GM19324 (cell line): ENCODE measurements around the gene CFAP20.

Source experiments
- ATAC-seq: cut with Tn5 transposase; IDR thresholded peaks from one replicate; pipeline ENCODE4 v1.9.1; 2021; ENCODE audit warnings: mild to moderate bottlenecking, moderate library complexity; ENCODE audit not compliant: unreplicated experiment, low FRiP score

The CFAP20 gene

DNA sequence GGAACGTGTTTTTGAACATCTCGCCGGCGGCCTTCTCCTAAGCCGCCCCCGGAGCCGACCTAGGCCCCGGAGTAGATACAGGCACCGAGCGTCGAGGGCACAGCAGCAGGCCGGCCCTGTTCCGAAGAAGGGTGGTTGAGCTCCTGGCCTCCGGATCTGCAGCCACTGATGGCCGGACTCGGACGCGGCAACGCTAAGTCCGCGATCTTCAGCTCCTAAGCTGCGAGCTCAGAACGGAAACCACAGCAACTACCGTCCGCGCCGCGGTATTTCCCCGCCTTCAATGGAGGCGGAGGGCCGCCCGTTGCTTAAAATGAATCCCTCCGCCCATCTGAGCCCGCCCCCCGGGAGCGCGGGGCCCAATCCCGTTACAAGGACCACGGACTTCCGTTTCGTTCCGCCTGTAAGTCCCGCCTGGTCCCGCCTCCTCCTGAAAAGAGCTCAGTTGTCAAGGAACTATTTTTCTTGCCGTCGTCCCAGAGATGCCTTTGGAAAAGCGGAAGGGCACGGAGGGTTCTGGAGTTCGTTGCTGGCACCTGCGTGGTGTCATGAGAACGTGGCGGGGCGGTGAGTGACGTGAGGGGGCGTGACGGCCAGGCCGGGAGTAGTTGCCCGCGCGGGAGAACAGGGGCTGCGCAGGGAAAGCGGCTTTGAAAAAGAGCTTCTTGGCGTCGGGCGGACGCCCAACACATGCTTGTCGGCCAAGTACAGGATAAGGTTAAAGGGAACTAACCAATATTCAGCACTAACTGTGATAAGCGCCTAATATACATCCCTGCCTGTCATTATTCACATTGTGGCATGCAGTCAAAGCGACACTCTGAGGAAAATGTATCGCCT, at the start of gene CFAP20:
TSS of gene CFAP20 (minus strand) at position 285 of the 840 bp plus-strand sequence. CDS start at position 19, 266 bp downstream.
- ATAC-seq, result peak; percentile 95

DNA sequence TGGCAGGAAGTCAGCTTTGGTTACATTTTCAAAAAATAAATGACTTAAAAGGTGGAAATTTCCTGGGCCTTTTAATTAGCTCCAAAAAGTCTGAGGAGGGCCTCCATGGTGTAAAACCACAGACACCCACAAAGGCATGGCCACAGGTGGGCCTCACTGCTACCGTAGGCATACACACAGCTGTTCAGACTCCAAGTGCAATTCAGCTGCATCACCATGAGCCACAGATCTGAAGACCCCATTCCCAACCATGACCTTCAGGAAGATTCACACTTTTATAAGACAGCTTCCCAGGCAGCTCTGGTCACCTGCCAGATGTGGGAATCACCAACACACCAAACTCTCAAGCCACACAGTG, 48.2 kb upstream of the CFAP20 start:
- no peak for ATAC-seq

DNA sequence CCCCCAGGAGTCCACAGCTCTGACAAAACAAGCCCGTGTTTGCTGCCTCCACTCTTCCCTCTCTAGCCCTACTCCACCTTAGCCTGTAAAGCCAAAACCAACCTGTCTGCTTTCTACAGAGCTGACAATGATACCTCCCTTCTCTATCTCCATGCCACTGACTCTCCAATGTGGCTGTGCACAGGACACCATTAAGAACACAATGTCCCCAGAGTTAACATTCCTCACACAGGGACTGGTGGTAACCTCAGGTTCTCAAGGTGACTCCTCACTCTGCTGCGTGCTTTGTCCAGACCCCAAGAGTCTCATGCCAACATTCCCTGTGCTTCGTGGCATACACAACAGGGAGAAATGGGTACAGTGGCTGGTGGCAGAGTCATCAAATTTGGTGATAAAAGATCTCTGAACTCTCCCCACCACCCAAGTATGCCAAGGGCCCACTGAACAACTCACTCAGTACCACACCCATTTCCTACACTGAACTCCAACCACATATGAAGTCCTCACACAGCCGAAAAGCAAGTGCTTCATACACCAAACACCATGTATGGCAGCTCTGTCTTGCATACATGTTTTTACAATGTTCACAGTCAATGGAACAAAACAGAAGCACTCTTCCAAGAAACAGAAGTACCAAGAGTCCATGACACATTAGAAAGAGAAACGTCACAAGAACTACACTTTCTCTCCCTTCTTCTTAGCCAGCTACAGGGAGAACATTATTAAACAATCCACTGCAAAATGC, 47.6 kb upstream of the CFAP20 start:
- no peak for ATAC-seq

DNA sequence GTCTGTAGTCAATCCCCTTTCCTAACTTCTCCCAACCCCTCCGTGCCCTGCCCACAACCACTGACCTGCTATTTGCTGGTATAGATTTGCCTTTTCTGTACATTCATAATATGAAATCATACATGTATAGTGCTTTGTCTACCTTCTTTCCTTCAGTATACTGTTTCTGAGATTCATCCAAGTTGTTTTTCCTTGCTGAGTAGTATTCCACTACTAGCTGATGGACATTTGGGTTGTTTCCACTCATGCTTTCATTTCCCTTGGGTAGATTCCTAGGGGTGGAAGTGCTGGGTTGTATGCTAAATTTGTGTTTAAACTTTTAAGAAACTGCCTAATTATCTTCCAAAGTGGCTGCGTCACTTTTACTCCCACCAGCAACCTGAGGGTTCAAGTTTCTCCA, 41.0 kb upstream of the CFAP20 start:
- ATAC-seq, result no peak

GRCh38 chr16:58160855-58161254, 31.7 kb upstream of the CFAP20 start:
- no peak for ATAC-seq

- ATAC-seq, result no peak
These were observed 29.5 kb upstream of the CFAP20 start for GRCh38 chr16:58158725-58159124.

- ATAC-seq, result no peak
These were observed 28.9 kb upstream of the CFAP20 start for GRCh38 chr16:58157951-58158540.

DNA sequence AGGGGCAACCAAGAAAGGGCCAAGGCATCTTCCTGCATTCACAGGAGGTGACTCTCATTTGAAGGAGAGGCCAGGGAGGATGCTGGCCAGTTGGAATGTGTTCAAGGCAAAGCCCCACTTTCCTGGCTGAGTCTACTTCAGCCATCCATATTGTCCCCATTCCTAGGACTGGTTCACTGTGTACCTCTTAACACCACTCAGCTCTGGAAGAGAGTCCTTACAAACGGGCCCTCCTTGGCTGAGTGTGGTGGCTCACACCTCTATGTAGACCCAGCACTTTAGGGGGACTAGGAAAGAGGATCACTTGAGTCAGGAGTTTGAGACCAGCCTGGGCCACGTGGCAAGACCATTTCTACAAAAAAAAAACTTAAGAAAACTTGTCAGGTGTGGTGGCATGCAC, 28.1 kb upstream of the CFAP20 start:
- no peak for ATAC-seq

GRCh38 chr16:58155839-58156238, 26.7 kb upstream of the CFAP20 start:
- ATAC-seq, result no peak

DNA sequence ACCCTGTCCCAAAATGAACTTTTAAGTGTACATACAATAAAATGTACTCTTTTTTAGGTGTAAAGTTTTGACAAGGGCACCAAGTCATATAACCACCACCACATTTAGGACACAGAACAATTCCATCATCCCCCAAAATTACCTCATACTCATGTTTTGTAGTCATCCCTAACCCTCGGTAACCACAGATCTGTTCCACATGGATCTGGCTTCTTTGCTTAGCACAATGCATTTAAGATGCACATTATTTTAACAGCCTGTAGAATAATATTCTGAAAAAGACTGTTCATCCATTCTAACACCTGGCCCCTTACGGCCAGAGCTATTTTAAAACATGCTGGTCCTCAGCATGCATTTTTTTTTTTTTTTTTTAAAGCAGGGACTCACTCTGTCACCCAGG, 25.2 kb upstream of the CFAP20 start:
- no peak for ATAC-seq

- ATAC-seq, result no peak
These were observed 23.2 kb upstream of the CFAP20 start for GRCh38 chr16:58152246-58152868.

GRCh38 chr16:58148526-58148925, 19.3 kb upstream of the CFAP20 start:
- ATAC-seq, result no peak

DNA sequence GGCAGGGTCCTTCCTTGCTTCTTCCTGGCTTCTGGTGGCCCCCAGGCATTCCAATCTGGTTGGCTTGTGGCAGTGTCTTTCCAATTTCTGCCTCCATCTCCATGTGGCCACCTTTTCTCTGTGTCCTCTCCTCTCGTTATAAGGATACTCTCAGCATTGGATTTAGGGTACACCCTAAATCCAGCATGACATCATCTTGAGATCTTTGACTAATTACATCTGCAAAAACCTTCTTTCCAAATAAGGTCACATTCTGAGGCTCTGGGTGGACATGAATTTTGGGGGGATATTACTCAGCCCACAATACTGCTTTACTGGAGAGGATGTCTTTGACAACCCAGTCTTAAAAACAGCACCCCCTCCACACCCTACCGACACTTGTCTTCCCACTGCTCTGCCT, 18.9 kb upstream of the CFAP20 start:
- ATAC-seq, result no peak

GRCh38 chr16:58138852-58139251, 9.7 kb upstream of the CFAP20 start:
- ATAC-seq, result no peak

DNA sequence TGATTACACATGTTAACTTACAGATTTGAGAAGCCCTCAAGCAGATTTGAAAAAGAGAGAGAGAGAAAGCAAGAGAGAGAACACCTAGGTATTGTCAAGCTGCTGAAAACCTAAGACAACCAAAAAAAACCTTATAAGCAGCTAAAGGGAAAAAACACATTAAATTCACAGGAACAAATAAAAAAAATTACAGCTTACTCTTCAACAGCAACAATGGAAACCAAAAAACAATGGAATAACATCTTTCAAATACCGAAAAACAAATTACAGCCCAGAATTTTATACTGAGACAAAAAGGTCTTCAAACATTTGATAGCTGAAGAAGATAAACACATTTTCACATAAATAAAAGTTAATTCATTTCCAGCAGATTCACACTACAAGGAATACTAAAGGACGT, 8.4 kb upstream of the CFAP20 start:
- no peak for ATAC-seq

DNA sequence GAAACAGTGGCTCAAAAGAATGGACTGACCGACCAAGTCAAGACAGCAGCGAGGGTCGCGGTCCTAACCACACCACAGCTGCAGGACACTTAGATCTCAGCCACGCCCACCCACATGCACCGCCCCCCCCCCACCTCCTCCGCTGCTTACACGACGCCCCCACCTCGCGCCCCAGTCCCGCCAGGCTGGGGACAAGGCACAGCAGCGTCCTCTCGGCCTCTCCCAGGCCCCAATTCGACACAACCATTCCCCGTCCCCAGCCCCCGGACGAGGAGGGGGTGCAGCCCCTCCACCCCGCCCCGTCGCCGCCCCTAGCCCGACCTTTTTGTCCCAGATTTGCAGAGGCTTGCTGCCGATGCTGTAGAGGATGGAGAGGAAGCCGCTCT, 477 bp downstream of the CFAP20 start:
- peak; percentile 5 for ATAC-seq

DNA sequence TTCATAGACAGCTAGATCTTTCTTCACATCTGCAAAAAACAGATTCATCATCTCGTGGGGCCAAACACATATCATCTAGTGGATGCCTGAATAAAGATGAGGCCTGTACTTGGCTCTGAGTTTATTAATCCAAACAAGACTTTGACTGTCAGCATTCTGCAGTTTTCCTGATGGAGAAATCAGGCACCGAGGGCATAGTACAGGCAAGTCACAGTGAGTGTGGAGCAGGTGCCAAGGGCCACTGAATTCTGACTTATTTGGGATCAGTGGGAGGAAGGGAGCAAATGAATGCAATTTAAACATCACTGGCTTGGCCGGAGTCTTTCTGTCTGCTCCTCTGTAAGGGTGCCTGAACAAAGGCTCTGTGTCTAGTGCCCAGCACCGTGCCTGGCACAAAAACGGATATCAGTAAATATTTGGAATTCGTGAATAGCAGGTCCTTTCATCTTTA, 975 bp downstream of the CFAP20 start:
- ATAC-seq, result no peak

DNA sequence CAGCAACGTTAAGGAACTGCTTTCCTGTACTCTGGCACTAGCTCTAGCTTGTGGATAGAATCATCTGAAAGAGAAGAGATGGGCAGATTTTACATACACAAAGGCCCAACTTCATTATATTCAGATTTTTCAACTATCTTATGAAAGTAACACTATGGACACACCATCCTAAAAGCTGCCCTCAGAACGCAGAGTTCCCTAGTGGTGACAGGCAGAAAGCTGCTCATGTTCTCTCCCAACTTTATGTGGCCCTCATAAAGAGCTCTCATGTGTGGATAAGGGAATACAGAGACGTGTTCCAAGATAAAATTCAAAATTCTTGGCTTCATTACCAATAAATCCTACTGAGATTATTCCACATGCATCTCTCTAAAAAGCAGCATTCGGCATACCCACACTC, 1.5 kb downstream of the CFAP20 start:
- ATAC-seq, result no peak

DNA sequence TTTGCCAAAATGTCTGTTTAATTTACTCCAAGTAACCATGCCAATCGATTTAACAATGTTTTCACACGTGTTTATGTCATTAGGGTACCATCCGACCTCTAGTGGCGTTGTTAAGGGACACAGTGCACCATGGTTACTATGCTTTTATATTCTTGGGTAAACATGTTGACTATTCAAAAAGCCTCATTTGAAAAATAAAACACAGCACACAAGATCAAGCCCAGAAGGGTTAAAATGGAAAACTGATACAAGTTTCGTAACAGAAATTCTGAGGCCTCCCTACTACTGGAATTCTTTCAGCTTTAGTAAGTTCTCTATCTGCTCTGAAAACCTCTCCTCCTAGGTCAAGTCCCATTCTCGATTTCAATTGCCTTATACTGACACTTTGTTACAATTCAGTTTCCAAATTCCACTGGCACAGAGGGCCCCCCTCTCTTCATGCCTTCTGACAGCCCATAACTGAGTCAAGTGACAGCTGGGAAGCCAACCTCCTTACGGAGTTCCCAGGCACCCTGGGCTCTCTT, 2.1 kb downstream of the CFAP20 start:
- ATAC-seq, result no peak

DNA sequence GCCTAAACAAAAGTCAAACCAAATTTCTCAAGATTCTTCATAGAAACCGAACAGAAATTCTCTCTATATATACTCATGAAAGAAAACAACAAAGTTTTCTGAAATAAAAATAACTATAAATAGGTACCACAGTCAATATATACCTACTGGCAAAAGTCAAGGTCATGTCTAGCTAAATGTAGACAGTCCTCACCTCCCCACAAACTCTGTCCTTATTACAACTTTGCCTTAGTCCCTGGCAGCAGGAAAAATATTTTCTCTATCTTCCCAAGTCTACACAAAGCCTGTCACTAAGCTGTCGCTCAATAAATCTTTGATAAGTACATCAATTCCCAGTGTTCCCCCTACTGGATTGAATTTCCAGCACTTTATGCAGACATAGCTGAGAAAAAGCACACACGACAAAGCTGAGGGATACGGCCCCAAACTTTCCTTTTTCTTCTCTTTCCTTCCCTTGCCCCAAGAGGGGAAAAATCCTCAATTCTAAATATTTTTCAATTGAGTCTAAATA, 2.7 kb downstream of the CFAP20 start:
- no peak for ATAC-seq
